Glomerular visceral epithelial cell (primary cell): ENCODE results near the gene ADPRS.

Experiments used
- DNase-seq: peaks from one replicate; pipeline ENCODE4 v3.0.0-alpha.2; 2016; ENCODE audit errors: extremely low spot score

The ADPRS gene

GRCh38 chr1:36133484-36133883 lies 44.8 kb downstream of the ADPRS start:
- DNase-seq = peak; percentile 96

GRCh38 chr1:36134031-36134430 lies 45.3 kb downstream of the ADPRS start:
- DNase-seq = no peak

GRCh38 chr1:36134505-36135329 lies 46.0 kb downstream of the ADPRS start:
- DNase-seq = peak; percentile 70

- no peak for DNase-seq
These were observed 46.6 kb downstream of the ADPRS start for GRCh38 chr1:36135330-36135667.

- no peak for DNase-seq
These were observed 47.1 kb downstream of the ADPRS start for GRCh38 chr1:36135796-36136195.

- DNase-seq = peak; percentile 58
These were observed 47.8 kb downstream of the ADPRS start for GRCh38 chr1:36136535-36136934.

- no peak for DNase-seq
These were observed 48.5 kb downstream of the ADPRS start for GRCh38 chr1:36137226-36137625.

GRCh38 chr1:36137776-36138175 lies 49.1 kb downstream of the ADPRS start:
- DNase-seq = no peak

- no peak for DNase-seq
These were observed 50.8 kb downstream of the ADPRS start for GRCh38 chr1:36139521-36139920.

GRCh38 chr1:36142121-36142520 lies 53.4 kb downstream of the ADPRS start:
- DNase-seq = no peak

GRCh38 chr1:36143424-36143823 lies 54.7 kb downstream of the ADPRS start:
- DNase-seq = no peak
